DMS114 treated with DMSO at 0.1 percent for 48 hours (cell line): ENCODE data around the gene CFAP70.
A peak's percentile ranks its signal among the peaks of the same experiment; 100 is the strongest.
"Not testable (repeated sequence)": the region's sequence is repeated elsewhere in the genome, so short reads cannot be mapped to it uniquely, and the experiment has no call there.

Experiments
- DNase-seq: peaks from one replicate; lab custom pipeline; 2025; ENCODE audit not compliant: unreplicated experiment; lab: John Stamatoyannopoulos, UW

Gene CFAP70

DNA sequence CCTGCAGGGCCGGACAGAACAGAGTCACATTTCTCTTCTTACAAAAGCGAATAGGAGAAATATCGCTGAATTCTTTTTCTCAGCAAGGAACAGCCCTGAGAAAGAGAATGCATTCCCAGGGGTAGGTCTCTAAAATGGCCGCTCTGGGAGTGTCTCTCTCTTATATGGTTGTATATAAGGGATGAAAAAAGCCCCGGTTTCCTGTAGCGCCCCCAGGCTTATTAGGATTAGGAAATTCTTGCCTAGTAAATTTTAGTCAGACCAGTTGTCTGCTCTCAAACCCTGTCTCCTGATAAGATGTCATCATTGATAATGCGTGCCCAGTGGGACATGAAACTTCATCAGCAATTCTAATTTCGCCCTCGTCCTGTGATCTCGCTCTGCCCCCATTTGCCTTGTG lies 100.1 kb downstream of the CFAP70 start:
- DNase-seq = not testable (repeated sequence)

DNA sequence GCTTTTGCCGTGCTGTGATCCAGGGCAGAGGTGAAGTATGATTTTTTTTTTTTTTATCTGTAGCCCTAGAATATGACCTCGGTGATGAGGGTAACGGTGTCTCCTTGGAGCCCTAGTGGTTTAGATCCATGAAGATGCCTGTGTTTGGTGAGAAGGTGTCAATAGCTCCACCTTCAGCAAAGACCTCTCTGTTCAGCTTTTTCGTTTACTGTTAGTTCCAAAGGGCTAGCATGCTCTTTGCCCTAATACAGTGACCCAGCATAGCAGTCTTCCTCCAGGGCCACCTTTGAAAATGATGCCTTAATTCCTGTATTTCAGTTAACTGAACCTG lies 105.5 kb downstream of the CFAP70 start:
- no peak for DNase-seq

DNA sequence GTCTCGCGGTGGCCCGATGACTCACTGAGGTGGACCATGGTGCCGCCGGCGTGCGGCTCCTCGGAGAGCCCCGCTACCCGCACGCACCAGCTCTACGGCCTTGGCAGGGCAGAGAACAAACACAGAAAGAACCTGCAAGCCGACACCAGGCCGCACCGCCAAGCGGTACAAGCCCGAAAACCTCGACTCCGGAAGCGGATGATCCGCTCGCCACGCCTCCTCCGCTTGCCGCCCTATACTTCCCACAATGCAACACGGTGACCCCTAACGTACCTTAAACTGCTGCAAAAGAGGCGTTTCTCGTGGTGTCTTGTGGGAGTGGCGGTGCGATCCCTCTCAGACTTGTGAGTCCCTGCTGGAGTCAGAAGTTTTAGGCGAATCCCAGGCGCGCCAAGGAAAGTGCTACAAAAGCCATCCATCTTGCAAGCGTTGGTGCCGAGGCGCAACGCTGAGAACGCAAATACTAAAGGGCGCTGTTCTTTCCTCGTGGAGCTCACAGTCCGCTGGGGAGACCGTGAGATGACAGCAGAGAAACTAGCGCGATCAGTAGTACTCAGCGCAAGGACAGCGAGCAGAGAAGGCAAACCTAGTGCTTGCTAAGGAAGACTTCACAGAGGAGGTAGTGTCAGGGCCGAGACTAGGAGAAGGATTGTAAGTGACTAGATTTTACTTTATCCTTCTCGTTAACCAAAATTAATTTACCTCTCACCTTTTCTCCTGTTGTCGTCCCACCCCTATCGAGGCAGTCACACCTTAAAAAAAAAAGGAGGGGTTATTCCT lies 106.0 kb downstream of the CFAP70 start, which contains the start of gene MRPS16:
TSS of gene MRPS16 (minus strand) at position 200 of the 780 bp plus-strand sequence. CDS start at position 38, 162 bp downstream.
- peak; percentile 97 for DNase-seq

DNA sequence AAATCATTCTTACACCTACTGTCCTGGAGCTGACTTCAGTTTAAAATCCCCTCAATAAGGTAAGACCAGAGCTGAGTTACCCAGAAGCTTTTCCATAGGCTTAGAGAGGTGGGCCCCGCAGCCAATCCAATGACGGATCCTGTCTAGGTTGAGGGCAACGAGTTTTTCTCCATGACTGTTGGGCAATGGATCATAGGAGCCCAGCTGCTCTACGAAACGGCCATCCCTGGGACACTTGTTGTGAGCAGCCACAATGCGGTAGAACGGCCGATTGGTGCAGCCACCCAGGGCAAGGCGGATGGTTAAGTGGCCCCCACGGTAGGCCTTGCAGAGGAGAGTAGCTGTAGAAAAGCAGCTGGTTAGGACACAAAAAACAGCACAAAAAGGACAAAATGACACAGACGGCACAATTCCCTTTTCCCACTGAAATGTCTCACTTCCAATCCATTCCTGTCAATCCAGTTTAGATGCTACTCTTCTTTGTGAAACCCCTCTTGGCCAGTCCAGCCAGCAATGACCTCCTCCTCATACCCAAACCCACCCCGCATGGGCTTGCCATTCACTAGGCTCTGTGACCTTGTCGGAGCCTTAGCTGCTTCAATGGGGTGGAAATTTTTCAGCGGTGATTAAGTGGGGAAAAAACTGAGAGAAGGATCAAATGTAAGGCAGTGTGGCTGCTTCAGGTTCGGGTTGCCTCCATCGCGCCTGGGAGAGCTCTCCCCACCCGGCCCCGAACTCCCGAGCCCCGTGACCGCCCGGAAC lies 106.8 kb downstream of the CFAP70 start:
- DNase-seq = peak; percentile 28

DNA sequence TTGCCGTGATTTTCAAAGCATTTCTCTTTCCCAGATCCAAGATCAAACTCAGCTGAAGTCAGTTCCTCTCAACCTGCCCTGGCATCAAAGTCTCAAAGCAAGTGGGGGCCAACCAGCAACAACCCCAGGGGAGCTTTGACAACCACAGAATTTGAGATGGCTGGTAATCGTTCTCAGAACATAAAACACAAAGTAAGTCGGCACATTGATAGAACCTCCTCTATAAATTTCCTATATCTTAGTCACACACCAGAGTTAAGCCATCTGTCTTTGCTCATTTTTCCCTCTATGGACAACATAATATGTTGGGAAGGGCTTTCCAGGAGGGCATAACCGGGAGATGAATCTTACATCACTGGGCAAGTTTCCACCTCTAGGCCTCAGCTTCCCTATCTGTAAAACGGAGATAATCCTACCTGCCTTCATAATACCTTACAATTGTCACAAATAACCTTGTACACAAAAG lies 110.4 kb downstream of the CFAP70 start:
- no peak for DNase-seq

DNA sequence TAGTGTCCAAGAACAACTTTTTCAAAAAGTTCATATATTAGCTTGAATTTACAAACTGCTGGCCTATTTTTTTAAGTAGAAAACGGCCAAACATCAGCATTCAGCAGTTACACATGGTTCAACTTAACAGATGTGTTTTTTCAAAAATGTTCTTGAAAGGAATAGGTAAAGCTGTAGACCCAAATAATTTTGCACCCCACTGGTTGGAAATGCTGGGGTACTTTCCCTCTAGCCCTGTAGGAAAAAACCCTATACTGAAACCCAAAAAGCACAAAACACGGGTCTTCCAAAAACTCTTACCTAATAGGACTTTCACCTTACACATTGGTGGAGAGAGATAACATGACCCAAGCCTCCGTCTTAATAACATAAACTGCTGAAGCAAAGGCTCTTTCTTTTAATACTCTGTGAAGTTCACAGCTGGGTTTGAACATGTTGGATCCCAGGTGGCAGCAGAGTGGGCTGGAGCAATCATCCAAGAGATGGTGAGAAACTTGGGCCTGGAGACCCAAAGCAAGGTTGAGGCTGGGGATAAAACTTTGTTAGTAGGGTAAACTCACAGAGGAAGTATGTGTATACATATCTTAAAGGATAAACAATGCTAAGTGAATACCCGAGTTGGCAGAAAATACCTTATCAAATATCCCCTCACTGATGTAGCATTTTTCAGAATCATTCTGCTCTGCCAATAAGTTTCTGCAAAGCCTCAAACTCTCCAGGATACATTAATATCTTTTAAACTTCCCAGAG lies 111.0 kb downstream of the CFAP70 start:
- no peak for DNase-seq

DNA sequence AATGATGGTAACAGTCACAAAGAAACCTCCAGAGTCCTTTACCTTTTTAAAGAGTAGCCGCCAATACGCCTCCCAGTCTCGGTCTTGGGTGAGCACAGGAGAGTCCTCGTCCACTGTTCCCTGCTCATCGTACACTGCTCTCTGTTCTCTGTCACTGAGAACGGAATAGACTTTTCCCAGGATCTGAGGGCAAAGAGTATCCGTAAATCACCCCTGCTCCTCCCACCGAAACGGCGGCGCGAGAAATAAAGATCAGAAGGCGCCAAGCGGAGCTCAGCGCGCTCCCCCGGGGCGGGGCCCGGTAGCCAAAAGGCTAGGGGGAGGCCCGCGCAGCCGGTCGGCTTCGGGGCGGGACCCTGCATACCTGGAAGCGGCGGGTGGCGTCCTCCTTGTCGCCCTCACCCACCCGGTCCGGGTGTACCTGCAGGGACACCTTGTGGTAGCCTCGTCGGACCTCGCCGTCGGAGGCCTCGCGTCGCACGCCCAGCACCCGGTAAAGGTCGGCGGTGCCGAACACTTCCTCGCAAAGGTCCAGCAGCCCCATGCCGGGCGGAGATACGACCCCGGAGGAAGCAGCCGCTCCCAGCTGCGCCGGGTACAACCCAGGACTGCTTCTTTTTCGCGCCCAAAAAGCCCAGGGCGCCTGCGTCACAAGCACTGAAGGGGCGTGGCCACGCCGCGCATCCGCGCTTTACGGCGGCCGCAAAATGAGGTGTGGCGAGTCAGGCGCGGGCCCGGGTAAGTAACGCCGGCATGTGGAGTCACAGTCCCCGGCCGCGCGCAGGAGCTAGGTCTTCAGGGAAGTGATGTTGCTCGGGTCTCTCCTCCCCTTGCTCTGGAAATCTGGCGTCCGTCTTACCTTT lies 111.8 kb downstream of the CFAP70 start, which contains the start of gene DNAJC9:
TSS of gene DNAJC9 (minus strand) at position 610 of the 863 bp plus-strand sequence. CDS start at position 544, 66 bp downstream.
- DNase-seq = peak; percentile 88

DNA sequence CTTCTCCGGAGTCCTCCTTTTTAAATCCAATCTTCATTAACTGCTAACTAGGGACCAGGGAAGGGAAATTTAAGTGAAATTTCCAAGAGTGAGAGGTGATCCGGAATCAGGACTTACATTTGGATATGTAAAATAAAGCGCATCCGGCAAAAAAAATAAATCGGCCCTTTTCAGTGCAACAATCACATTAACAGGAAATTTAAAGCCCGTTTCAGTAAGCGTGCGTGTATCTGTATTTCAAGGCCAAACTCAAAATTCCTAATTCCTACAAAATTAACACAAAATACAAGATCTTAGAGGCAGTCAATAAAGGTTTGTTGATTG lies 112.4 kb downstream of the CFAP70 start:
- no peak for DNase-seq

DNA sequence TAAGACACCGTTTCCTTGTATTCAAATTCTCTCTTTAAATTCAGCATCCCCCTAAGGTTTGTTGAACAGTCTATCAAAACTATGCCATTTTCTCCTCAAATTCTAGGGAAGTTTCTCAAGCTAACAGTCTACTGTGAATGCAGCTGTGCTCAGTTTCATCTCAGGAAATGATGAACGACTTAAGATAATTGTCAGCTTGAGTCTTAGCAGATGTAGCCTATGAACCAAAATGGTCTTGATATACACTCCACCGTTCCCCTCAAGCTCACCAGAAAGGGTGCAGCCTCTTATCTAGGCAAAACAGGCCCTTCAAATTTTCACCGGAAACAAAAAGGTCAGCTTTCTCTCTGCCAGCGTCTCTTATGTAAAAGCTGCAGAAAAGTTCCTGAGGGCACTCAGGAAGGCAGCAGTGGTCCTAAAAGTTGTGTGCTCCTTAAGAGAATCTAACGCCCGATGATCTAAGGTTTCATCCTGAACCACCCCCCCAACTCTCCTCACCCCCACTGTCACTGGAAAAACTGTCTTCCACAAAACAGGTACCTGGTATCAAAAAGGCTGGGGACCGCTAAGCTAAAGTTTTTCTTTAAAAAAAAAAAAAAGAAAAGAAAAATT lies 113.7 kb downstream of the CFAP70 start:
- DNase-seq = no peak

DNA sequence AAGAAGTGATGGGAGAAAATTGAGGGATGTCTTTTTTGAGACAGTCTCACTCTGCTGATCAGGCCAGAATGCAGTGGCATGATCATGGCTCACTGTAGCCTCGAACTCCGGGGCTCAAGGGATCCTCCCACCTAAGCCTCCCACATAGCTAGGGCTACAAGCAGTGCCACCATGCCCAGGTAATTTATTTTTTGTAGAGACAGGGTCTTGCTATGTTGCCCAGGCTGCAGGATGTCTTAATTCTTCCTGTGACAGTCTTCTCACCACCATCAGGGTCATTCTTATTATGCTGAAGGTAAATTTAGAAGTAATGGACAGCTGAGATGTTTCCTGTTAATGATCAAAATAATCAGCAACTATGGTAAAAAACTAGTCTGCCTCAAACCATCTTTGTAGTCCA lies 118.8 kb downstream of the CFAP70 start:
- DNase-seq = no peak

DNA sequence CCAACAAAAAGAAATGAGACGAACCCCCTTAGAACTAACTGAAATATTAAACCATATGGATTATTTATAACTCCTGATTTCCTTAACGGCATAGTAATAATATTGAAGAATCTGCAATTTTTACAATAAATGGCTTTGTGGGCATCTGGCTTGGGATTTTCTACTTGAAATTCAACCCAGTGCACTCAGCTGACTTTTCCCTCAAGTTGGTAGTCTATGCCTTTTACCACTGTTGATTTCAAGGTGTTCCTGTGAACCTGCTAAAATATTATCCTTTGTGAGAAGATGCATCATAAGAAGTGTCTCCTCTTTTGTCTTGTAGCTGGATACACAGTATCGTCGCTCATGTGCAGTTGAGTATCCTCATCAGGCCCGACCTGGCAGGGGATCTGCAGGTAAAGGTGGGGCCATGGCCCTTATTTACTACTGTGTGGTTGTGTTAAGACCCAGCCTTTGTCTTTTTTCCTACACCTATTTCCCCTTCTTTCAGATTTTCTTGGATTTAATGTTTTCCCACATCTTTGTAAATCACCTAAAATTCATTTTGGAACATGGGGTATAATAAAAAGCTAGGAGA lies 119.6 kb downstream of the CFAP70 start:
- no peak for DNase-seq

DNA sequence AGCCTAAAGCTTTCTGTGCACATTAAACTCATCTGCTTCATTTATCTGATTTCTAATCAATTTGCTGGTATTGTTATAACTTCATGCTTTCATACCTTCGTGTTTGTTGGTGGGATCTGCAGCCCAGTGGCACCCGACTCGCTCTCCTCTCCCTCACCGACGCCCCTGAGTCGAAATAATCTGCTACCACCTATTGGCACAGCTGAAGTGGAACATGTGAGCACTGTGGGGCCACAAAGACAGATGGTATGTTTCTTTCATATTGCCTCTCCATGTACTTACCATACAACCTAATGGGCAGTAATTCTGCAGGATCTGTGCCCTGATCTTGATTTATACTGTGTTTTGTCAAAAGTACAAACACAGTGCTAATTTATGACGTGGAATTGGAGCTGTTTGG lies 124.0 kb downstream of the CFAP70 start:
- DNase-seq = no peak

DNA sequence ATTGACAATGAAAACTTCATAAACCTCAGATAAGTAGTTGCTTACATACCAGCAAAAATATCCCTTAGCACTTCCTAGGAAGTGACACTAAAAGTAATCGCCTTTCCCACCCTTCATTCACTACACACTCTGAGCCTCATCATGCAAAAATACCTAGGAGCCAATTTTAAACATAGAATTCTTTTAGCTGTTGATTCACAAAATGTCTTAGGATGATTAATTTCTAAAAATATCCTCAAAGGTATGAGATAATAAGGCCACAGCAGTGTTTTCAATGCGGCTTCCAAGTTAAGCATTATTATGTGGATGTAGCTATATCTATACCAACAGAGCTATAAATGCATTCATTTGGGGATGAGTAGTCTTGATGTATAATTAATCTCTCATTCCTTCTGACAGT lies 124.8 kb downstream of the CFAP70 start:
- no peak for DNase-seq

DNA sequence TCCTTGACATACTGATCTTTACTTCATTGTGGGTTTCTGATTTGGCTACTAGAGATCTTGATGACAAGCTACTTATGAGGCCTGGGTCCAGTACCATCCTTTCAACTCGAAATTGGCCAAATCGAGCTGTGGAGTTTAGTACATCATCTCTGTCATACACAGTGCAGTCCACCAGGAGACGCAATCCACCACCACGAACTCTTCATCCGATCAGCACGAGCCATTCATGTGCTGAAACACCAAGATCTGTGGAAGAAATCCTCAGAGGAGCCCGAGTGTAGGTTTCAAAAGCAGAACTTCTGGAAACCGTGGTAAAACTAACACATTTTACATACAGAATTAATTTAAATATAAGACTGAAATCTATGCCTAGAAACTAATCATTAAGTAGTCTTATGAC lies 125.8 kb downstream of the CFAP70 start:
- DNase-seq = no peak

DNA sequence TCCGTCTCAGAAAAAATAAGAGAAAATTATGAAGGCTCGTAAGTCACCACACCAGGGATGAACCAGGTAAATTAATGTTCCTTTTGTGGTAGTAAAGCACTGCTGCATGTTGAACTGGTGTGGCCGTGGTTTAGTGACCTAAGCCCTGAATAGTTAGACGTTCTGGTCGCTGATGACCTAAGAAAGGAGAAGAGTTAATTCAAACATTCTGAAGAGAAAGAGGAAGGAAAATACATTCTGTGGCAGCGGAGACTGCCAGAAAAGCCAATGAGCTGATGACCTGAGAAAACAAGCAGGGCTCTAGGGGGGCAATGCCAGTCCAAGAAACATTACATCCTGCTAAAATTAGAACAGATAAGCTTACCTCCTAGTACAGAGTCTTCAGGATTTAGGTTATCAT lies 129.1 kb downstream of the CFAP70 start:
- DNase-seq = no peak

DNA sequence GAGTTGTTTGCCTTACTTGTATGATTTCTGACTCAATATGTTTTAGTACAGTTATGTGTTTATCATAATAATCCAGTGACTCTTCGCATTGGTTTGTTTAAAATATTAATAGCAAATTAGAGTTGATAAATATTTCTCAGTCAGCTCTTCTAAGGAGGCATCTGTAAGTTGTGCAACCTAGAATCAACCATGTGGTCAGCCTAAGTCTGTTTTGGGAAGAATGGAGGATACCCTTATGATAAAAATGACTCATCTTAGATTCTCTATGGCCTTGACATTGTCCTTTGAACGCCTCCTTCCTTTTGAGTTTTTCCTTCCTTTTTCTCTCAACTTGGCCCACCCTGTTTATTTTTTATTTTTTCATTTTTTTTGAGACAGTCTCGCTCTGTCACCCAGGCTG lies 130.4 kb downstream of the CFAP70 start:
- DNase-seq = no peak

DNA sequence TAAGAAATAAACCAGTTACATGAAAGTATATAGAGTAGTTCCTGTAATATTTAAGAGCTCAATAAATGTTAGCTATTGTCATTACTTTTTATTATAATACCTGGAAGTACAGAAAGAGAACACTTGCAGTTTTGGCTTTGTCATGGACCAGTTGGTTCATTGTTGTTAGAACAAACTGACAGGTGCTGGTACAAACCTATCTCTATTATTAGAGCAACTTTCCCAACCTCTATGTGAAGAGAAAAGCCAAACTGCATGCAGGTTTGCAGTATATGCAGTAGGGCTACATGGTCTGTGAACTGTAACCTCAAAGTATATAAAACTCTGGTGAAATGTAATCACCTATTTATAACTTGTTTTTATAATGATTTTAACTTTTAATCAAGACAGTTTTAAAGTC lies 132.0 kb downstream of the CFAP70 start:
- DNase-seq = no peak

DNA sequence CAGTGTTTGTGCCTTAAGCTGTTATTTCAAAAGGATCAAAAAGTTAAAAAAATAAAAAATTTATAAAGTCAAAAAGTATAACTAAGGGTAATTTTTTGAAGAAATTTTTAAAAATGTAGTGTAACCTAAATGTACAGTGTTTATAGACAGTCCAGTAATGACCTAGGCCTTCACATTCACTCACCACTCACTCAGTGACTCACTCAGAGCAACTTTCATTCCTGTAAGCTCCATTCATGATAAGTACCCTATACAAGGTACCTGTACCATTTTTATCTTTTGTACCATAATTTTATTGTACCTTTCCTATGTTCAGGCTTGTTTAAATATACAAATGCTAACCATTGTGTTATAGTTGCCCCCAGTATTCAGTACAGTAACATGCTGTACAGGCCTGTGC lies 133.1 kb downstream of the CFAP70 start:
- DNase-seq = no peak

DNA sequence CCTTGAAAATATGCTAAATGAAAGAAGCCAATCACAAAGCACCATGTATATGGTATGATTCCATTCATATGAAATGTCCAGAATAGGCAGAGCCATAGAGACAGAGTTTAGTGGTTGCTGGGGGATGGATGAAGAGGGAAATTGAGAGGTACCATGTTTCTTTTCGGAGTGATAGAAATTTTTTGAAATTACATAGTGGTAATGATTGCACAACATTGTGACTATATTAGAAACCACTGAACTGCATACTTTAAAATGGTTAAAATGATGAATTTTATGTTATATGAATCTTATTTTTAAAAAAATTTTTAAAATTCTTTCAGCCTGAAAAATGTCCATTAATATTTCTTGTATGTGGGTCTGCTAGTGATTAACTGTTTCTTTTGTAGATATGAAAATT lies 137.7 kb downstream of the CFAP70 start:
- DNase-seq = no peak

DNA sequence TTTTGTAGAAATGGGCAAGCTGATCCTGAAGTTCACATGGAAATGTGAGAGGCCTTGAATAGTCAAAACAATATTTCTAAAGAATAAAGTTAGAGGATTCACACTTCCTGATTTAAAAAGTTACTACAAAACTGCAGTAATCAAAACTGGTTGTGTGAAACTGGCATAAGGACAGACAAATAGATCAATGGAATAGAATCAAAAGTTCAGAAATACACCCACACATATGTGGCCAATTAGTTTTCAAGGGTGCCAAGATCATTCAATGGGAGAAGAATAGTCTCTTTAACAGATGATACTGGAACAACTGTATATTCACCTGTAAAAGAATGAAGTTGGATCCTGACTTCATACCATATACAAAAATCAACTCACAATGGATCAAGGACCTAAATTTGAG lies 139.3 kb downstream of the CFAP70 start:
- no peak for DNase-seq
